Measurements from ENCODE around the gene ZNF689. TPM values are rescaled to one million over a fixed set of nuclear protein-coding genes. Genes with fewer than 3 reads are reported as not detected.

Gene ZNF689
- total and polyA plus RNA-seq, 2 of the 13 experiments (the other 11 are each of a cell fraction or from before 2014, with no cell fraction given), result 9.7 to 19.5 TPM

GRCh38 chr16:30609926-30610839 is at the start of gene ZNF689 (continued):
- TF ChIP-seq ZNF552 (CRISPR knock-in tag; IDR thresholded peaks at IDR 0.05; ENCODE audit: borderline replicate concordance) (peak; percentile 75; the same call in 1 of the 2 replicates), PLSCR1 (CRISPR knock-in tag; IDR thresholded peaks at IDR 0.05; ENCODE audit: borderline replicate concordance) (no peak), NFKB2 (CRISPR knock-in tag; IDR thresholded peaks at IDR 0.05; ENCODE audit: borderline replicate concordance) (peak; percentile 92; the same call in 1 of the 2 replicates), ZNF644 (CRISPR knock-in tag; IDR thresholded peaks at IDR 0.05; ENCODE audit: low read depth) (peak; percentile 18; the same call in 1 of the 2 replicates), KLF12 (CRISPR knock-in tag; IDR thresholded peaks at IDR 0.05; ENCODE audit: borderline replicate concordance) (peak; percentile 48; the same call in 1 of the 2 replicates), KLF11 (CRISPR knock-in tag; IDR thresholded peaks at IDR 0.05) (peak; percentile 49), AFF4 (CRISPR knock-in tag; IDR thresholded peaks at IDR 0.05) (peak; percentile 54; the same call in 1 of the 2 replicates), ZNF260 (CRISPR knock-in tag; IDR thresholded peaks at IDR 0.05; ENCODE audit: borderline replicate concordance, low read depth) (no peak), KAT7 (CRISPR knock-in tag; IDR thresholded peaks at IDR 0.05; ENCODE audit: borderline replicate concordance) (peak; percentile 93), MIER3 (CRISPR knock-in tag; IDR thresholded peaks at IDR 0.05; ENCODE audit: borderline replicate concordance) (peak; percentile 61; the same call in 1 of the 2 replicates), FOXP1 (IDR thresholded peaks at IDR 0.05) (no peak), FOXP1 (CRISPR knock-in tag; IDR thresholded peaks at IDR 0.05) (peak; percentile 43), POGK (CRISPR knock-in tag; conservative IDR thresholded peaks at IDR 0.05) (peak; percentile 92; the same call in 1 of the 2 replicates), ZNF234 (CRISPR knock-in tag; conservative IDR thresholded peaks at IDR 0.05) (no peak), MTA1 (CRISPR knock-in tag; IDR thresholded peaks at IDR 0.05; ENCODE audit: borderline replicate concordance) (peak; percentile 65; the same call in 1 of the 2 replicates), ARNT (IDR thresholded peaks at IDR 0.05) (no peak), ZNF101 (CRISPR knock-in tag; IDR thresholded peaks at IDR 0.05; ENCODE audit: borderline replicate concordance, low read depth) (no peak), ZNF598 (CRISPR knock-in tag; IDR thresholded peaks at IDR 0.05; ENCODE audit: borderline replicate concordance) (peak; percentile 91), ZNF3 (CRISPR knock-in tag; IDR thresholded peaks at IDR 0.05) (no peak), HES4 (CRISPR knock-in tag; IDR thresholded peaks at IDR 0.05; ENCODE audit: borderline replicate concordance) (no peak; the same call in none of the 2 replicates), SIX4 (CRISPR knock-in tag; IDR thresholded peaks at IDR 0.05) (0 out of 2 replicates have a peak, but pooled peaks have one; percentile 58), NR0B2 (CRISPR knock-in tag; IDR thresholded peaks at IDR 0.05) (peak; percentile 87)

All from HepG2 (cell line).